Astrocyte (in vitro differentiated cells and primary cell): Measurements from ENCODE around the gene RHO. TPM values are rescaled to one million over a fixed set of nuclear protein-coding genes. Genes with fewer than 3 reads are reported as not detected.

Experiments used
- DNase-seq: peaks from one replicate; pipeline ENCODE4 v3.0.0-alpha.2; 2010; ENCODE audit warnings: low read depth
- FAIRE-seq: peaks from 2 replicates; lab custom pipeline; 2011; peaks lifted over from hg19 to GRCh38; lab: Jason Lieb, UNC
- H2AFZ ChIP-seq: 2 replicates; pipeline ENCODE4 v1.6.0; 2012; ENCODE audit warnings: low read depth, low read length, inconsistent platforms
- H3K27ac ChIP-seq: 2 replicates; pipeline ENCODE4 v1.5.1; 2011; ENCODE audit warnings: low read depth, low read length, inconsistent platforms
- H3K27me3 ChIP-seq: 2 replicates; pipeline ENCODE4 v1.6.0; 2011; ENCODE audit warnings: low read length, inconsistent platforms; ENCODE audit not compliant: insufficient read depth
- H3K36me3 ChIP-seq: 2 replicates; pipeline ENCODE4 v1.5.1; 2011; ENCODE audit warnings: low read length, inconsistent platforms; ENCODE audit not compliant: insufficient read depth
- H3K4me1 ChIP-seq: 2 replicates; pipeline ENCODE4 v1.5.1; 2011; ENCODE audit warnings: low read length, inconsistent platforms; ENCODE audit not compliant: insufficient read depth
- H3K4me2 ChIP-seq: 2 replicates; pipeline ENCODE4 v1.6.0; 2012; ENCODE audit warnings: low read length, inconsistent platforms
- H3K4me3 ChIP-seq: 2 replicates; pipeline ENCODE4 v1.5.1; 2011; ENCODE audit warnings: low read depth, mild to moderate bottlenecking, low read length, inconsistent platforms; ENCODE audit not compliant: insufficient read depth
- H3K79me2 ChIP-seq: 2 replicates; pipeline ENCODE4 v1.6.0; 2012; ENCODE audit warnings: mild to moderate bottlenecking, low read length, inconsistent platforms; ENCODE audit not compliant: insufficient read depth
- H3K9ac ChIP-seq: 2 replicates; pipeline ENCODE4 v1.6.0; 2012; ENCODE audit warnings: mild to moderate bottlenecking, low read length, inconsistent platforms
- H3K9me3 ChIP-seq: 2 replicates; pipeline ENCODE4 v1.5.1; 2012; ENCODE audit warnings: low read depth, mild to moderate bottlenecking, low read length, inconsistent platforms; ENCODE audit not compliant: insufficient read depth
- H4K20me1 ChIP-seq: 2 replicates; pipeline ENCODE4 v1.6.0; 2012; ENCODE audit warnings: low read length, inconsistent platforms; ENCODE audit not compliant: insufficient read depth
- H3K27ac Mint-ChIP-seq: one replicate; pipeline ENCODE4 v1.8.0; 2021; ENCODE audit warnings: mild to moderate bottlenecking, mixed read lengths; ENCODE audit not compliant: unreplicated experiment
- H3K27me3 Mint-ChIP-seq: one replicate; pipeline ENCODE4 v1.8.0; 2021; ENCODE audit warnings: low read depth, mixed read lengths; ENCODE audit not compliant: unreplicated experiment
- H3K36me3 Mint-ChIP-seq: one replicate; pipeline ENCODE4 v1.8.0; 2021; ENCODE audit warnings: low read depth, mixed read lengths; ENCODE audit not compliant: unreplicated experiment
- H3K4me1 Mint-ChIP-seq: one replicate; pipeline ENCODE4 v1.8.0; 2021; ENCODE audit warnings: low read depth, mixed read lengths; ENCODE audit not compliant: unreplicated experiment
- H3K4me3 Mint-ChIP-seq: one replicate; pipeline ENCODE4 v1.8.0; 2021; ENCODE audit warnings: mild to moderate bottlenecking, moderate library complexity, mixed read lengths; ENCODE audit not compliant: unreplicated experiment
- H3K9me3 Mint-ChIP-seq: one replicate; pipeline ENCODE4 v1.8.0; 2021; ENCODE audit warnings: mild to moderate bottlenecking, mixed read lengths; ENCODE audit not compliant: unreplicated experiment
- EZH2 ChIP-seq: IDR thresholded peaks from 2 replicates; pipeline ENCODE4 v1.6.1; 2012; ENCODE audit warnings: mild to moderate bottlenecking, low read length, inconsistent platforms; ENCODE audit not compliant: insufficient read depth
- total RNA-seq: library from RNA; stranded (reverse); gene quantifications from 2 replicates; pipeline ENCODE4 v1.2.1, GENCODE V29; 2021
- TF ChIP-seq, protein P1 (sequence below): IDR thresholded peaks from 2 replicates; pipeline ENCODE4 v1.5.1; 2011; ENCODE audit warnings: low read depth, mild to moderate bottlenecking, inconsistent platforms, low read length, moderate library complexity; ENCODE audit not compliant: insufficient read depth

The RHO gene
- total RNA-seq, 1 donor from 2014 or later = not detected

DNA sequence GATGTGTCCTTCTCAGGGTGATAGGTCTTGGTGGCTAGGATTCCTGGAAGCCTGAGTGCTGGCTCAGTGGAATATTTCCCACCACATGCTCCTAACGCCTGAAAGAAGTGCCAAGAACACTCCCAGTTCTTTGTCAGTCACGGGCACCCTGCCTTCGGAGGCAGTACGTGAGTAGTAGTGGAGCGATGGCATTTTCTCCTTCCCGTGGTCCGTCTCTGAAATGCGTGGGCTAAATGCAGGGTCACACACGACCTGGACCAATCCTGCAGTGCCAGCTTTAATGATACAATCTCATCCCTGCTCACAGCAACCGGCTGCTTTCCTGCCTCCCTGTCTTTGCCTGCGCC, 29.1 kb downstream of the RHO start:
- Mint-ChIP-seq H3K27me3 (no peaks in the 10 kb centered on the region), H3K36me3 (peaks cover 20% of the 10 kb centered on the region), H3K9me3 (no peaks in the 10 kb centered on the region), H3K27ac (no peak overlapping the region), H3K4me3 (no peak overlapping the region), H3K4me1 (peaks cover 46% of the 10 kb centered on the region)
- no peaks in the 10 kb centered on the region for H3K79me2 ChIP-seq
- TF ChIP-seq EZH2 = no peak
- TF ChIP-seq, protein P1, sequence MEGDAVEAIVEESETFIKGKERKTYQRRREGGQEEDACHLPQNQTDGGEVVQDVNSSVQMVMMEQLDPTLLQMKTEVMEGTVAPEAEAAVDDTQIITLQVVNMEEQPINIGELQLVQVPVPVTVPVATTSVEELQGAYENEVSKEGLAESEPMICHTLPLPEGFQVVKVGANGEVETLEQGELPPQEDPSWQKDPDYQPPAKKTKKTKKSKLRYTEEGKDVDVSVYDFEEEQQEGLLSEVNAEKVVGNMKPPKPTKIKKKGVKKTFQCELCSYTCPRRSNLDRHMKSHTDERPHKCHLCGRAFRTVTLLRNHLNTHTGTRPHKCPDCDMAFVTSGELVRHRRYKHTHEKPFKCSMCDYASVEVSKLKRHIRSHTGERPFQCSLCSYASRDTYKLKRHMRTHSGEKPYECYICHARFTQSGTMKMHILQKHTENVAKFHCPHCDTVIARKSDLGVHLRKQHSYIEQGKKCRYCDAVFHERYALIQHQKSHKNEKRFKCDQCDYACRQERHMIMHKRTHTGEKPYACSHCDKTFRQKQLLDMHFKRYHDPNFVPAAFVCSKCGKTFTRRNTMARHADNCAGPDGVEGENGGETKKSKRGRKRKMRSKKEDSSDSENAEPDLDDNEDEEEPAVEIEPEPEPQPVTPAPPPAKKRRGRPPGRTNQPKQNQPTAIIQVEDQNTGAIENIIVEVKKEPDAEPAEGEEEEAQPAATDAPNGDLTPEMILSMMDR = no peak
- H3K4me3 ChIP-seq = no peak overlapping the region
- H3K9me3 ChIP-seq = no peaks in the 10 kb centered on the region
- H3K27me3 ChIP-seq = no peaks in the 10 kb centered on the region
- H3K4me2 ChIP-seq = peak overlapping the region; percentile 42
- FAIRE-seq (no peak), DNase-seq (peak; percentile 76)
- no peak overlapping the region for H2AFZ ChIP-seq
- peaks cover 45% of the 10 kb centered on the region for H3K4me1 ChIP-seq
- H3K36me3 ChIP-seq = no peaks in the 10 kb centered on the region
- peak overlapping the region; percentile 21 for H3K9ac ChIP-seq
- peak overlapping the region; percentile 3 for H3K27ac ChIP-seq
- no peaks in the 10 kb centered on the region for H4K20me1 ChIP-seq

DNA sequence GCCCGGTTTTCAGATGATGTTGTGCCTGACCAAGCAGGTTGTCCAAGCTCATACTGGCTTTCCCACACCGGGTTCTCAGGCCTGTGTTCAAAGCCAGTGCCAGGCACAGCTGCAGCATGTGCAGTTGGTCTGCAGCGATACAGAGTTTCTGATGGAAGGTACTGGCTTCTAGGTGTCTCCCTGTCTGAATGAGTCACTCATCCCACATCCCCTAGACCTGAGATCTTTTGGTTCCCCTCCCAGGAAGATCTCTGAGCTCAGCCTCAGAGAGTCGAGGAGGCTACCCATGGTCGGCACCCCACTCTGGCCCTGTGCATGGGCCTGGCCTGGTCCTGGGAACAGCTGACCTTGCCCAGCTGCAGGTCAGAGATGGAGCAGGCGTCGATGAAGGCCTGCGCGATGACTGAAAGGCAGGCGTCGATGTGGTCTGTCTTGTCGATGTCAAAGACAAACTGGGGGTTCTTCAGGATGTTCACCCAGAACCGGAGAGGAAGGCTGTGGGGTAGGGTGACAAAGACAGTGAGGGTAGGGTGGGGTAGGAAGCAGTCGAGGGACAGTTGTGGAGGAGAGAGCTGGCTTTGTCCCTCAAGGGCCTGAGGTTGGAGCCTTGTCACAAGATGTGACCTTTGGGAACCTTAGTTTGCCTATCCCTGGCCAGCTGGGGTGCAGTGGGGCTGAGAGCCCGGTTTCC, 29.8 kb downstream of the RHO start:
- no peak for TF ChIP-seq EZH2
- TF ChIP-seq, protein P1 = no peak
- H3K27me3 Mint-ChIP-seq = no peaks in the 10 kb centered on the region
- Histone ChIP-seq H2AFZ (no peak overlapping the region), H3K4me1 (peaks cover 40% of the 10 kb centered on the region), H3K4me2 (peak overlapping the region; percentile 42), H3K27ac (peak overlapping the region; percentile 3), H3K27me3 (no peaks in the 10 kb centered on the region), H3K36me3 (no peaks in the 10 kb centered on the region), H3K9ac (peak overlapping the region; percentile 21), H3K9me3 (no peaks in the 10 kb centered on the region), H4K20me1 (no peaks in the 10 kb centered on the region), H3K79me2 (no peaks in the 10 kb centered on the region), H3K4me3 (no peak overlapping the region)
- H3K36me3 Mint-ChIP-seq = peaks cover 20% of the 10 kb centered on the region
- DNase-seq (peak; percentile 49), FAIRE-seq (no peak)
- peaks cover 41% of the 10 kb centered on the region for H3K4me1 Mint-ChIP-seq
- peak overlapping the region; percentile 57 for H3K4me3 Mint-ChIP-seq
- no peaks in the 10 kb centered on the region for H3K9me3 Mint-ChIP-seq
- H3K27ac Mint-ChIP-seq = peak overlapping the region; percentile 86
